GM21576 (cell line): ENCODE measurements around the gene CDK5RAP3.
"Not testable (repeated sequence)": the region's sequence is repeated elsewhere in the genome, so short reads cannot be mapped to it uniquely, and the experiment has no call there.

Experiments
- ATAC-seq: cut with Tn5 transposase; IDR thresholded peaks from one replicate; pipeline ENCODE4 v1.9.1; 2021; ENCODE audit warnings: mild to moderate bottlenecking, moderate library complexity; ENCODE audit not compliant: unreplicated experiment

Gene CDK5RAP3, protein sequence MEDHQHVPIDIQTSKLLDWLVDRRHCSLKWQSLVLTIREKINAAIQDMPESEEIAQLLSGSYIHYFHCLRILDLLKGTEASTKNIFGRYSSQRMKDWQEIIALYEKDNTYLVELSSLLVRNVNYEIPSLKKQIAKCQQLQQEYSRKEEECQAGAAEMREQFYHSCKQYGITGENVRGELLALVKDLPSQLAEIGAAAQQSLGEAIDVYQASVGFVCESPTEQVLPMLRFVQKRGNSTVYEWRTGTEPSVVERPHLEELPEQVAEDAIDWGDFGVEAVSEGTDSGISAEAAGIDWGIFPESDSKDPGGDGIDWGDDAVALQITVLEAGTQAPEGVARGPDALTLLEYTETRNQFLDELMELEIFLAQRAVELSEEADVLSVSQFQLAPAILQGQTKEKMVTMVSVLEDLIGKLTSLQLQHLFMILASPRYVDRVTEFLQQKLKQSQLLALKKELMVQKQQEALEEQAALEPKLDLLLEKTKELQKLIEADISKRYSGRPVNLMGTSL

DNA sequence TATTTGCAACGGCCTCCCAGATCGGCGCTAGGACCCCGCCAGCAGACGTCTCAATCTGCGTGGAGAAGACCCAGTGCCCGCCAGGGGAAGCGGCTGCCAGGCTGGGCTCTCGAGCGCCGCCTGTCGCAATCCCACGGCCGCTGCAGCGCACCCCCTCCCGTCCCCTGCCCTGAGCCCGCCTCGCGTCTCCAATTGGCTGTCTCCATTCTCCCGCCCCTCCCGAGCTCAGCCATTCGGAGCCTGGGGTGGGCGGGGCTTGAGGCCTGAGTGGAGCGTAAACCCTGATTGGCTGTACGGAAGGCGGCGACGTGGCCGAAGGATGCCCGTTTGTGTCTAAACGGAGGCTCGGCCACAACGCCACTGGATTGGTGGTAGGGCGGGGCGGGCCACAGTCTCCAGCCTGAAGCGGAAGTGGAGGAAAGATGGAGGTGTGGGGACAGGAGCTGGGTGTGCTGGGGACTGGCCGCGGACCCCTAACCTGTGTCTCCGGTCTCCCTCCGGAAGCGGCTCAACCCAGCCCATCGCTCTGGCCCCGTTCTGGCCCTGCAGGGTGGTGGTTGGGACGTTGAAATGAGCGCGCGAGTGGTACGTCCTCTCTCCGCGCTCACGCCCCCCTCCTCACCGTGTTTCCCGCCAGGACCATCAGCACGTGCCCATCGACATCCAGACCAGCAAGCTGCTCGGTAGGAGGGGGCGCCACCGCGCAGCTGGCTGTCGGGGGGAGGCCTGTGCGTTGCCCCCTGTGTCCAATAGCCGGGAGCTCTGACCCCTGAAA, at the start of gene CDK5RAP3:
TSS of gene CDK5RAP3 (plus strand) at position 389 of the 775 bp plus-strand sequence. CDS start at position 423, 34 bp downstream.
- ATAC-seq: peak; percentile 93

DNA sequence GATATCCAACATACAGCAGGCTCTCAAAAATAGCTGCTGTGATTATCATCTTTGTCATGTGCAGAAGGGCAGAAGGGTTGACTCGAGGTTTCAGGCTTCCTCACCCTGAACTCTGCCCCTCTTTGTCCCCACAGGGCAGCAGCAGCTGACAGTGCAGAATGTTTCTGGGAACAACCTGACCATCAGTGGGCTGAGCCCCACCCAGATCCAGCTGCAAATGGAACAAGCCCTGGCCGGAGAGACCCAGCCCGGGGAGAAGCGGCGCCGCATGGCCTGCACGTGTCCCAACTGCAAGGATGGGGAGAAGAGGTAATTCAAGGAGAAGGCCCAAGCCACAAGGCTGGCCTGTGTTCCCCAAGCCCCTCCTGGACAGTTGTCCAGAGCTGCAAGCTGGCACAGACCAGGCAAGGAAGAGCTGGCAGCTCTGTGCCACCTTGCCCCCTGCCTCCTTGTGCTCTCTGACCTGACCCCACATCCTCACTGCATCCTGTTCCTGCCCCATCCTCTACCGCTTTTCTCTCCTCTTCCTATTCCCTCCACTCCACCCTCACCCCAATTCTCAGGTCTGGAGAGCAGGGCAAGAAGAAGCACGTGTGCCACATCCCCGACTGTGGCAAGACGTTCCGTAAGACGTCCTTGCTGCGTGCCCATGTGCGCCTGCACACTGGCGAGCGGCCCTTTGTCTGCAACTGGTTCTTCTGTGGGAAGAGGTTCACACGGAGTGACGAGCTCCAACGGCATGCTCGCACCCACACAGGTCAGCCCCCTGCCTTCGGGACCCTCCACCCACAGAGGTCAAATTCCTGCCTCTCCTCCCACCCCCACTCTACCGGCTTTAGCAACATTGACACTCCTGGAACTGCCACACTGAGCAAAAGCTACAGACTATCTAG, 45.9 kb upstream of the CDK5RAP3 start:
- ATAC-seq: no peak

DNA sequence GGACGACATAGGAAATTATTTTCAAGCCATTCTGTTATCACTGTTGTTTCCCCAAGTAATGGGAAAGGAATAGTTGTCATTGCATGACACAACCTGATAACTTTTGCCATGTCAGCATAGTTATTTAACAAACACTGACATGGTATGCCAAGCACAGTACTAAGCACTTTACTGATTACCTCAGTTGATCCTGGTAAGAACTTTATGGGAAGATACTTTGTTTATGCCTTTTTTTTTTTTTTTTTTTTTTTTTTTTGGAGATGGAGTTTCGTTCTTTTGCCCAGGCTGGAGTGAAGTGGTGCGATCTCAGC, 45.3 kb upstream of the CDK5RAP3 start:
- no peak for ATAC-seq

DNA sequence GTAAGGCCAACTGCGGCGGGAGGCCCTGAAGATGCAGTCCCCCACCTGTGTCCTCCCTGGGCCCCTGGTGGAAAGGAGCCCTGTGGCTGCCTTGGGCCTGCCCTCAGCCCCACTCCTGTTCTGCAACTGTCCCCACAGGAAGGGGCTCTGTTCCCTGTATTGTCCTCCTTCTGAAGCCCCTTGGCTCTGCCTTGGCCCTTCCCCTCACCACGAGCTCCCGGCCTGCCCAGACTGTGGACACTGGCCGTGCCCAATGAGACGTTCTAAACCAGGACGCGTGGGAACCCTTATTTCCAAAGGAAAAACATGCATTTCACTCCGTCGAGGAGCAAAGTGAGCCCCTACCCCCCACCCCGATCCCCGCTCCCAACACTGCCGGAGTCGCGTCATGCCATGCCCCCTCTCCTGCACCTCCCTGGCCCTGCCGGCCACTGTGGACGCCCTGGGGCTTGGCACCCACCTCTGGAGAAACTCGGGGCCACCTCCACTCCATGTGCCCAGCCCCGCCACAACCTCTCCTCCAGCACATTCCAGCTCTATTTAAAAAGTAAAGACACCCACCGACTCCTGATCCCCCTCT, 43.0 kb upstream of the CDK5RAP3 start:
- ATAC-seq: no peak

DNA sequence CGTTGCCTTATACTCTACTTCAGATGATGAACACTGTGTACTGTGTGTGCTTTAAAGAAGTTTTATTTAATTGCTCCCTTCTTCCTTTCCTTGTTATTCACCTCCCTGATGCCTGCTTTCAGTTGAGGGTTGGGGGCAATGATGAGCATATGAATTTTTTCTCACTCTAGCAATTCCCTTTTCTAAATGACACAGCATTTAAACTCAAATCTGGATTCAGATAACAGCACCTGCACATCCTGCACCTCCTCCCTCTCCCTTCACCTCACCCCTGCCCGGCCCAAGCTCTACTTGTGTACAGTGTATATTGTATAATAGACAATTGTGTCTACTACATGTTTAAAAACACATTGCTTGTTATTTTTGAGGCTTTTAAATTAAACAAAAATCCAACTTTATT, 42.5 kb upstream of the CDK5RAP3 start:
- ATAC-seq: no peak

DNA sequence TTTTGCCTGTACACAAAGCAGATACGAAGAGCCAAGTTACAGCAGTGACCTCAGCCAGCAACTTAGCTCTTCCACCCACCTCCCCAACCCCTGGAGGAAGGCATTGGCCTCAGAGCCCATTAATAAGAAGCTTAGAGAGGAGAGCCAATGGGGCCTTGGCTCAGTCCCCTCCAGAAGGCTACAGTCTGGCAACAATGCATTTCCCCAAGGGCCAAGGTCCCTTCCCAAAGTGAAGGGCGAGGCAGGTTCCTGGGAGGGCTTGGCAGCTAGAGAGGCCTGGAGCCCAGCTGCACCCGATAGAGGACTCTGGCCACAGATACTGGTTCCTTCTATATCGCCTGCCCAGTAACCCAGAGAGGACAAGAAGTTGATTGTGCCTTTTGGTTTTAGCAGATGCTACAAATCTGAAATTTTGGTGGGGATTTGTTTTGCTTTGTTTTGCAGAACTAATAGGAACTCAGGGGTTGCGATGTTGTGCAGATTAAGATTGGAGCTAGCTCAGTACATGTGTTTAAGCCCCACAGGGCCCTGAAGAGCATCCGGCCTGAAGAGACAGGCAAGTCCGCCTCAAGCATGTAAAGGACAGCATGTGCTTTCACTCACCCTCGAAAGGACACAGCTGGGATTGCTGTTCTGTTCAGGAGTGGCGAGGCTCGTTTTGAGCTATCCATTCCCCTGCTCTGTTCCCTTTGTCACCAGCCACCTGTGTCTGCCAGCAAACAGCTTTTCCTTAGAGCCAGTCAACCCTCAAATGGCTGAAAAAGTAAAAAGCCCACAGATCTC, 41.5 kb upstream of the CDK5RAP3 start:
- ATAC-seq: no peak

DNA sequence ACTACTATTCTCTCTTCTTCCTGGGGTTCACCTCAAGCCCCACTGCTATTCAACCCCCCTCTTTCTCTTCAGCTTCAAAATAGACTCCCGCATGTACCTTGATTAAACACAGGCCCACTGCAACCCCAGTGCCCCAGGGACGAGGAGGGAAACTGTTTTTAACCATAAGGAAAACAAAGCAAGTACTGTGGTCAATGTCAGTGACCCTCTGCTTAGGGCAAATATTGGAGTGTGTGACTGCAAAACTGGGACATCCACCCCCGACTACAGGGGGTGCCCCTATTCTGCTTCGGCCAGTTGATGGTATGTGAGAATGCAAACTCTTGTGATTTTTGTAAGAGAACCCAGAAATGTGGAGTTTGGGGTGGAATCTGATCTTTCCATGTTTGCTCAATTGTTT, 39.1 kb upstream of the CDK5RAP3 start:
- no peak for ATAC-seq

DNA sequence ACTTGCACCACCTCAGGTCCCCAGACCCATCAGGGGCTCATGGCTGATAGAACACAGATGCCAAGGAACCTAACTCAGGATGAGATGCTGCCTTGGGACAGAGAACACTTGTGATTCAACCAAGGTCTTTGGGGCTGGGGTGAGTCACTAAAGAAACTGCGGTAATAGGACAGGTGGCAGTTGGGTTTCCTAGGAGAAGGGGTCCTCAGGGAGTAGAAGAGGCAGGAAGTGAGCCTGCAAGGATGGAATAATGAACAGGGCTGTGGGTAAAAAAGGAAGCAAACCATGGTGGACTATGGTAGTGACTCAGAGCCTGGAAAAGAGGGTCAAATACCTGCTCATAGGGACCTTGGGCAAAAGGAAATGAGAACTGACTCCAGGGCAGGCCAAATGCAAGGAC, 36.1 kb upstream of the CDK5RAP3 start:
- ATAC-seq: no peak

DNA sequence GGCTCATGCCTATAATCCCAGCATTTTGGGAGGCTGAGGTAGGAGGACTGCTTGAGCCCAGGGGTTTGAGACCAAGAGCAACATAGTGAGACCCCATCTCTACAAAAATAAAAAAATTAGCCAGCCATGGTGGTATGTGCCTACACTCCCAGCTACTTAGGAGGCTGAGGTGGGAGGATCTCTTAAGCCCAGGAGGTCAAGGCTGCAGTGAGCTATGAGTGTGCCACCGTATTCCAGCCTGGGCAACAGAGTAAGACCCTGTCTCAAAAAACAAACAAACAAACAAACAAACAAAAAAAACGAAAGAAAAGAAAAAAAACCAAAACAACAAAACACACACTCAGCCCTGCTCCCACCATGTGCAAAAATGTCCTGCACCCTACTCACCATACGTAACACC, 35.4 kb upstream of the CDK5RAP3 start:
- ATAC-seq: not testable (repeated sequence)

DNA sequence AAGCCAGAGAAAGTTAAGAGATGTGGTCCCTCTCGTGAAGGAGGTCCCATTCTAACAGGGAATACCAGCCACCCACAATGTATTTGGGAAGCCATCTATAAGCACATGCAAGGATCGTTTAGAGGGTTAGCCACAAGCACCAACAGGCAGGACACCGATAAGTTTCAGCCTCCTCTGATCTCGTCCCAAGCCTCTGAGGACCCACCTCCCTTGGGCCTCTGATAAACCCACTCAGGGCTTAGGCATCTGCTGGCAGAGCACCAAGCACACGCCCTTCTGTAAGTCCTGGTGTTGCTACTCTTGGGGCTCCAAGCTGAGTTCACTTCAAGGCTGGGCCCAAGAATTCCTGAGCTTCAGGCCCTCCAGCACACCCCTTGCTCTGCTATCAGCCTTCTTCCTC, 35.0 kb upstream of the CDK5RAP3 start:
- ATAC-seq: no peak

DNA sequence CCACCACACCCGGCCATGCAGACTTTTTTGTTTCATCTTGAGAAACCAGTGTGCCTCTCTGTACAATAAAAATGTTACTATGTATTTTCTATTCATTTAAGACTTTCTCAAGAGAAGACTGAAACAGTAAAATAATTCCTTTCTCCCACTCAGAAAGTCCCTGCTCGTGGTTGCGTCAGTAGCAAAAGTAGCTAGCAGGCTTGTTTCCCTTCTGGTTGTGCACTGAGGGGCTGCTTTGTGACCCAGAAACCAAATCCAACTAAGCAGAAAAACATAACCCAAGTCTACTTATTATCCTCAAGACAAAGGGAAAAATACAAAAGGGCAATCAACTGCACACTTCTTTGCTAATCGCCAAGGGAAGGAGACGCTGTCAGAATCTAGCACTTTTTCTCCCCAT, 33.0 kb upstream of the CDK5RAP3 start:
- ATAC-seq: no peak

DNA sequence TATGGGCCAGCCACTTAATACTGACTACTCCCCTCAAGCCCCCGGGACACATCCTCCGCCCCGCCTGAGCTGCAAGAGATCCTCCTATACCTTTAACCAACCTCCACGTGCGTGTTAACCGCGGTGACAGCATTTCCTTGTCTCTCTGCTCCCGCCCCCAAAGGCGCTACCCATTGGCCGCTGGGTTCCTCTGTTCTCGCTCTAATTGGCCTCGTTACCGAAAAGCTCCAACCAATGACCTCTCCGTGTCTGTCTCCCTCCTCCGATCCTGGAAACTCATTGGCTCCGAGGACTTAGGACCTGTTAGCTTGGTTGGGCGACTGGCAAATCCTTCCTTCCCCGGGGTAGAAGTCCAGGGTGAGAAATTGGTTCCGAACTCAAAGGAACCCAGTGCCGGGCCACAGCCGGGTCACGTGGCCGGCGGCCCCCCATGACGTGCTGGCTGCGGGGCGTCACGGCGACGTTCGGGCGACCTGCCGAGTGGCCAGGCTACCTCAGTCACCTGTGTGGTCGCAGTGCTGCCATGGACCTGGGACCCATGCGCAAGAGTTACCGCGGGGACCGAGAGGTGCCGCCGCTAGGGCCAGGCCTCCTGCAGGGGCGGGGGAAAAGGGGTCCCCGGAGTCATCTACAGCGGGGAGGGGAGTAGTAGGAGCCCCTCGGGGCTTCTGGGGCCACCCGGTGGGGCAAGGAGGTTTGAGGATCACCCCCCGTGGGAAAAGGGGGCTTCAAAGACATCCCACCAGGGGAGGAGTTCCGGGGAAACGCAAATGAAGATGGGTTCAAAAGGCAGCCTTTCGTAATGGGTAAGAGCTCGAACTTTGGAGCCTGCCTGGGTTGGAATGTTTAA, 29.4 kb upstream of the CDK5RAP3 start, which contains the start of gene PNPO:
TSS of gene PNPO (plus strand) at position 326 of the 850 bp plus-strand sequence. CDS start at position 431, 105 bp downstream.
- ATAC-seq: peak; percentile 87

DNA sequence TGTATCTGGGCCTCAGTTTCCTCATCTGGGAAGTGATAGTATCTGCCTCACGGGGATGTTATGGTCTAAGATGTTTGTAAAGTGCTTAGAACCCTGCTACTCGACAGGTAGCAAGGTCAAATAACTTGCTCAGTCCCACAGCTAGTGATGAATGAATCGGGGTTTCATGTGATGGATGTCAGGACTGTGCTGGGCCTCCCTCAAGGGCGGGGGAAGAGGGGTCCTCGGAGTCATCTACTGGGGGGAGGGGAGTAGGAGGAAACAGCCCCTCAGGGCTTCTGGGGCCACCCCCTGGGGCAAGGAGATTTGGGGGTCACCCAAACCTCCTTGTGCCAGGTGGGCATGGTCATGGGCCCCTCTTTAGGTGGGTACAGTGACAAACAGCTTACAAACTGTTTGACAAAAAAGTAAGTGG, 28.8 kb upstream of the CDK5RAP3 start:
- no peak for ATAC-seq

DNA sequence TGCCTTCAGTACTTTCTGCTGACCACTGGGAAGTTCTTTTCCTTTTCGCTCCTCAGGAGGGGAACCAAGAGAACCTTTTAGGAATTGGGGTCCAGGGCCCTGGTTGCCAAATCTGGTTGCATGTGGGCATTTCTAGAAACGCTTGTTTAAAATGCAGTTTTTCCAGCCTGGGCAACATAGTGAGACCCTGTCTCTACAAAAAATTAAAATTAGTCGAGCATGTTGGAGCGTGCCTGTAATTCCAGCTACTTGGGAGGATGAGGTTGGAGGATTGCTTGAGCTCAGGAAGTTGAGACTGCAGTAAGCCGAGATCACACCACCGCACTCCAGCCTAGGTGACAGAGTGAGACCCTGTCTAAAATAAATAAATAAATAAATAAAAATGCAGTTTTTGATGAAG, 28.3 kb upstream of the CDK5RAP3 start:
- no peak for ATAC-seq

DNA sequence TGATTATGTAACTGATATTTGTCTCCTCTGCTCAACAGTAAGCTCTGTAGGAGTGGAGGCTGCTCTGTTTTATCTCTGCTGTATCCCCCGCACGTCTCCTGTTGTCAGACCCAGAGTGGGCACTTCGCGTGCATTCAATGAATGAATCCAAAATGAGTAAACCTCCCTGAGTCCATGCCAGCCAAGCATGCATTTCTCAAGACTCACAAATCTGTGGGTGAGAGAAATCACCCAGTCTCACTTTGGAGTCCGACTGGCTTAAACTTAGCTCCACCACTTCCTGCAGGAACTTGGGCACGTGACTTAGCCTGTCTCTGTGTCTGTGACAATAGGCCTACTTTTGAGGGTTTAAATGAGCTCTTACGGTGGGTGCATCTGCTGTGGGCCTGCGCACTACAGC, 25.8 kb upstream of the CDK5RAP3 start:
- ATAC-seq: no peak

DNA sequence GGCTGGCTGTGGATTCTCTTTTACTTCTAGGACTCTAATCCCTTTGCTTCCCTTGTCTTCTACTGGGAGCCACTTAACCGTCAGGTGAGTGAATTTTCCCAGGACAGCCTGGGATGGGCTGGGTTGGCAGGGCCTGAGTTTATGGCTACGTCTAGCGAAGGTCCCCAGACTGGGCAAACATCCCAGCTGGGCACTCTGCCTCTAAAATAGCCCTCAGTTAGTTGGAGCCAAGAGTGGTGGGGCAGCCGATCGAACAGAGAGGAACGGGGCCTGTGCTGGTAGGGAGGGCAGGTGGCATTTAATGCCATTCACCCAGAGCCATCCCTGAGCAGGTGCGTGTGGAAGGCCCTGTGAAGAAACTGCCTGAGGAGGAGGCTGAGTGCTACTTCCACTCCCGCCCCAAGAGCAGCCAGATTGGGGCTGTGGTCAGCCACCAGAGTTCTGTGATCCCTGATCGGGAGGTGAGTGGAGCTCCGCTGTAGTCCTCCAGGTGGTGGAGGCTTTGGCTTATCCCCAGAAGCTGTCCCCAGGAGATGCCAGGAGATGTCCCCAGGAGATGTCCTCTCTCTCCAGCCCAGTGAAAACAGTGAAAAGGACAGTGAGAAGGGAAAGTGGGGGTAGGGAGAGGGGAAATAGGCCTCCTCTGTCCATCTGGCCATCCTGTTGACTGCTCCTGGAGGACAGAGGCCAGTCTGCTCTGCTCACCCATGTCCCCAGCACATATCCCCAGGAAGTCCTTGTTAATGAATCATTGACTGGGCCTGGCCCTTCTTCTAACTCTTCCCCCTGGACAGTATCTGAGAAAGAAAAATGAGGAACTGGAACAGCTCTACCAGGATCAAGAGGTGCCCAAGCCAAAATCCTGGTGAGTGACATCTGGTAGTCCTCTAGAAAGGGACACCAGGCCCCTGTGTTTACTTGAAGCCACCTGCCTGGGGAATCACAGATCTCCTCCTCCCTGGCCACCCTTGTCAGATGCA, 25.1 kb upstream of the CDK5RAP3 start:
- ATAC-seq: no peak

DNA sequence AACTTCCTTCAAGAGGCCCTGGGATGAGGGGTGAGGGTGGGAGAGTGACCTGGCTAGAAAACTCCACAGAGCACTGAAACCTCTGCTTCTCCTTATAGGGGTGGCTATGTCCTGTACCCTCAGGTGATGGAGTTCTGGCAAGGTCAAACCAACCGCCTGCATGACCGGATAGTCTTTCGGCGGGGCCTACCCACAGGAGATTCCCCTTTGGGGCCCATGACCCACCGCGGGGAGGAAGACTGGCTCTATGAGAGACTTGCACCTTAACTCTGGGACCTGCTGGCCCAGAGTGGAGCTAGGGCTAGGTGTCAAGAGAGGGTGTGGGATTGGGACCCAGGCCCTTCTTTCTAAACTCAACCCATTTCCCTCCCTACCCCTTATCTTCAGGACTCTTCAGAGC, 24.4 kb upstream of the CDK5RAP3 start:
- no peak for ATAC-seq

DNA sequence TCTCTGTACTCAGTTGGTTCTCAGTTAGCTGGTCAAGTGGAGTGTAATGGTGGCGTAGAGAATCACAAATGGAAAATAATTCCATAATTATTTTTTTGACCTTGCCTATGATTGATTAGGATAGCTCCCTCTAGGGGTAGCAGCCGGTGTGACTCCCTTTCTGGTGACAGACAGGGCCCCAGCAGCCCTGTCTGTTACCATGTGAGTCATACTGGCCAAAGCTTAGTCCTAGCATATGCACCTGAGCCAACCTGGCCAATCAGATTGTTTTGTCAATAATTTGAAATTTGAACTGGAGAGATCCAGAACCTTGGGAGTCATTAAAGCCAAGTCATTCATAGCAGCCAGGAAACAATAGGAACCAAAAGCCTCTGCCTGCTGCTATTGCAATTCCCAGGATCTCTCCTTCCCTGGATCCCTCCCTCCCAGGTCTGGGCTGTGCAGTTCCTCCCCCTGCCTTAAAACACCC, 23.9 kb upstream of the CDK5RAP3 start:
- peak; percentile 37 for ATAC-seq
